ENCODE results near the gene SCAI.
A peak's percentile ranks its signal among the peaks of the same experiment; 100 is the strongest.

The SCAI gene

DNA sequence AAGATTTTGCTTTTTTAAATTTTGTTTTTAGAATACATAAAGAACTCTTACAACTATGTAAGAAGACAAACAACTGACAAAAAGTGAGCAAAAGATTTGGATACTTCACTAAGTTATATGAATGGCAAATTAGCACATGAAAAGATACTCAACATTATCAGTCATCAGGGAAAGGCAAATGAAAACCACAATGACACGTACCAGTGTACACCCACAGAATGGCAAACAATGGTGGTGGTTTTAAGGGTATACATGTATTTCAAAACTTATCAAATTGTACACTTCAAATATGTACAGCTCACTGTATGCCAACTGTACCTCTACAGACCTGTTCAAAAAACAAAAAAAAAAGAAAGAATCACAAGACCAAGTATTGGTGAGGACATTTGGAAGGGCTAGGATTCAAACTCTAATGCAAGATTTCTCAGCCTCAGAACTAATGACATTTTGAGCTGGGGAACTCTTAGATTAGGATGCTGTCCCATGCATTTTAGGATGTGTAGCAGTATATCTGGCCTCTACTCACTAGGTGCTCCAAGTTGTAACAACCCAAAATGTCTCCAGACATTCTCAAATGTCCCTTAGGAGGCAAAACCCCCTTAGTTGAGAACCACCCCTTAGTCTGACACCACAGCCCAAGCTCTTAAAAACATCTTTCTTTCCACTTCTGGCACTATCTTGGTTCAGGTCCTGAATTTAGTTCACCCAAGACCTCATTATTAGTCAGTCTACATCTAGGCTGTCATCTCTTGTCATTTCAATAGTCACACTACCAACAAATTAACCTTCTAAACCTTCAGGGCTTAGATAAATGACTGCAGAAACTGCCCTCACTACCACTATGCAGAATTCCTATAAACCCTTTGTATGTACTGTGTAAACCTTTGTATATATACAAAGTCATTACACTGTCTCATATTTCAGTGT lies 9.7 kb downstream of the SCAI start:
- ATAC-seq, result no peak
- TF ChIP-seq CSDC2 (CRISPR knock-in tag; IDR thresholded peaks at IDR 0.05) (no peak), TCF4 (CRISPR knock-in tag; IDR thresholded peaks at IDR 0.05; ENCODE audit: borderline replicate concordance) (no peak)

DNA sequence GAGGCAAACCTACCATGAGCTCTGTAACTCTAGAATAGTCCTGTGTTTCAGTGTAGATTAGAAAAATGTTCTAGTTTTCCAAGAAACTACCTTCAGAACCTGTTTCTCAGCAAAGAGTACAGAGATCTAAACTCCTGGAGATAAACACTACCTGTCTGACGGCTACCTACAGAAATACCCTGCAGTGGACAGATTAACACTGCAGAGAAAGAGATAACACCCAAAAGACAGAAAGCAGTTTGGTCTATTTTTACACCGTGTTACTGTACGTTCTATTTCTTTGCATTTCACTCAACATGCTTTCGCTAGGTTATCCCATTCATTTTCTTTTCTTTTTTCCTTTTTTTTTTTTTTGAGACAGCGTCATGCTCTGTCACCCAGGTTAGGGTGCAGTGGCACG lies 11.6 kb downstream of the SCAI start:
- no peak for ATAC-seq

DNA sequence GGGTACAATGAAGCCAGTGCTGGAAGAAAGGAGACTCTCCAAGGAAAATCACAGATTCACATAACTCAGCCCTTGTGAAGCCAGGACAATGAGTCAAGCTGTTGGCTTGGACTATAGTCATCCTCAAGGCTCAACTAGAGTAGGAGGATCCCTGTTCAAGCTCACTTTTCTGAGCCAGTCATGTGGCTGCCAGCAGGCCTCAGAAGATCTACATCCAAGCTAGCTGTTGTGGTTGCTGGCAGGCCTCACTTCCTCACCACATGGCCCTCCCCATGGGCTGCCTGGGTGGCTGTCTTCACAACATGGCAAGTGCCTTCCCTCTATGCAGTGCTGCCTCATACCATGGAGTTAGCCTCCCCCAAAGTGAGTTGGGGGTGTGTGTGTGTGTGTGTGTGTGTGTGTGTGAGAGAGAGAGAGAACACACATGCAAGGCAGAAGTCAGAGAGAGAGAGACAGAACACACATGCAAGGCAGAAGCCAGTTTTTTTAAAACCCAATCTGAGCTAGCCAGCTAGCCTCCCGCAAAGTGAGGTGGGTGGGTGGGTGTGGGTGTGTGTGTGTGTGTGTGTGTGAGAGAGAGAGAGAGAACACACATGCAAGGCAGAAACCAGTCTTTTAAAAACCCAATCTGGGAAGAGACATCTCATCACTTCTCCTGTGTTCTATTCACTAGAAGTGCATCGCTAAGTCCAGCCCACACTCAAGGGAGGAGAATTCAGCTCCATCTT lies 17.1 kb downstream of the SCAI start:
- peak; percentile 99 for ATAC-seq
- TF ChIP-seq ZFP3 (CRISPR knock-in tag; IDR thresholded peaks at IDR 0.05) (0 out of 2 replicates have a peak, but pooled peaks have one; percentile 16), ZNF8 (CRISPR knock-in tag; IDR thresholded peaks at IDR 0.05) (0 out of 2 replicates have a peak, but pooled peaks have one; percentile 10), ESRRG (CRISPR knock-in tag; IDR thresholded peaks at IDR 0.05) (no peak)

More for the DNA sequence above, 11.6 kb downstream of the SCAI start:
- no peak for TF ChIP-seq RARB (CRISPR knock-in tag; IDR thresholded peaks at IDR 0.05)
- no peak for TF ChIP-seq ARNTL (CRISPR knock-in tag; IDR thresholded peaks at IDR 0.05; ENCODE audit: borderline replicate concordance, low read depth)
- no peak for TF ChIP-seq PPARA (CRISPR knock-in tag; IDR thresholded peaks at IDR 0.05; ENCODE audit: borderline replicate concordance)
- no peak for TF ChIP-seq ESRRG (CRISPR knock-in tag; IDR thresholded peaks at IDR 0.05)
- no peak for TF ChIP-seq SNAI2 (CRISPR knock-in tag; IDR thresholded peaks at IDR 0.05)
- TF ChIP-seq, protein P1, sequence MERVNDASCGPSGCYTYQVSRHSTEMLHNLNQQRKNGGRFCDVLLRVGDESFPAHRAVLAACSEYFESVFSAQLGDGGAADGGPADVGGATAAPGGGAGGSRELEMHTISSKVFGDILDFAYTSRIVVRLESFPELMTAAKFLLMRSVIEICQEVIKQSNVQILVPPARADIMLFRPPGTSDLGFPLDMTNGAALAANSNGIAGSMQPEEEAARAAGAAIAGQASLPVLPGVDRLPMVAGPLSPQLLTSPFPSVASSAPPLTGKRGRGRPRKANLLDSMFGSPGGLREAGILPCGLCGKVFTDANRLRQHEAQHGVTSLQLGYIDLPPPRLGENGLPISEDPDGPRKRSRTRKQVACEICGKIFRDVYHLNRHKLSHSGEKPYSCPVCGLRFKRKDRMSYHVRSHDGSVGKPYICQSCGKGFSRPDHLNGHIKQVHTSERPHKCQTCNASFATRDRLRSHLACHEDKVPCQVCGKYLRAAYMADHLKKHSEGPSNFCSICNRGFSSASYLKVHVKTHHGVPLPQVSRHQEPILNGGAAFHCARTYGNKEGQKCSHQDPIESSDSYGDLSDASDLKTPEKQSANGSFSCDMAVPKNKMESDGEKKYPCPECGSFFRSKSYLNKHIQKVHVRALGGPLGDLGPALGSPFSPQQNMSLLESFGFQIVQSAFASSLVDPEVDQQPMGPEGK (CRISPR knock-in tag; IDR thresholded peaks at IDR 0.05; ENCODE audit: borderline replicate concordance), result no peak
- TF ChIP-seq GLIS3 (CRISPR knock-in tag; IDR thresholded peaks at IDR 0.05), result no peak
- TF ChIP-seq ZC3H10 (CRISPR knock-in tag; IDR thresholded peaks at IDR 0.05), result no peak
- no peak for TF ChIP-seq ISL1 (CRISPR knock-in tag; IDR thresholded peaks at IDR 0.05)
- TF ChIP-seq, protein P2, sequence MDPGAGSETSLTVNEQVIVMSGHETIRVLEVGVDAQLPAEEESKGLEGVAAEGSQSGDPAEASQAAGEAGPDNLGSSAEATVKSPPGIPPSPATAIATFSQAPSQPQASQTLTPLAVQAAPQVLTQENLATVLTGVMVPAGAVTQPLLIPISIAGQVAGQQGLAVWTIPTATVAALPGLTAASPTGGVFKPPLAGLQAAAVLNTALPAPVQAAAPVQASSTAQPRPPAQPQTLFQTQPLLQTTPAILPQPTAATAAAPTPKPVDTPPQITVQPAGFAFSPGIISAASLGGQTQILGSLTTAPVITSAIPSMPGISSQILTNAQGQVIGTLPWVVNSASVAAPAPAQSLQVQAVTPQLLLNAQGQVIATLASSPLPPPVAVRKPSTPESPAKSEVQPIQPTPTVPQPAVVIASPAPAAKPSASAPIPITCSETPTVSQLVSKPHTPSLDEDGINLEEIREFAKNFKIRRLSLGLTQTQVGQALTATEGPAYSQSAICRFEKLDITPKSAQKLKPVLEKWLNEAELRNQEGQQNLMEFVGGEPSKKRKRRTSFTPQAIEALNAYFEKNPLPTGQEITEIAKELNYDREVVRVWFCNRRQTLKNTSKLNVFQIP (CRISPR knock-in tag; IDR thresholded peaks at IDR 0.05; ENCODE audit: borderline replicate concordance, low read depth), result no peak
- no peak for TF ChIP-seq ZFP3 (CRISPR knock-in tag; IDR thresholded peaks at IDR 0.05)
- TF ChIP-seq TCF4 (CRISPR knock-in tag; IDR thresholded peaks at IDR 0.05; ENCODE audit: borderline replicate concordance), result no peak
- TF ChIP-seq, protein P3, sequence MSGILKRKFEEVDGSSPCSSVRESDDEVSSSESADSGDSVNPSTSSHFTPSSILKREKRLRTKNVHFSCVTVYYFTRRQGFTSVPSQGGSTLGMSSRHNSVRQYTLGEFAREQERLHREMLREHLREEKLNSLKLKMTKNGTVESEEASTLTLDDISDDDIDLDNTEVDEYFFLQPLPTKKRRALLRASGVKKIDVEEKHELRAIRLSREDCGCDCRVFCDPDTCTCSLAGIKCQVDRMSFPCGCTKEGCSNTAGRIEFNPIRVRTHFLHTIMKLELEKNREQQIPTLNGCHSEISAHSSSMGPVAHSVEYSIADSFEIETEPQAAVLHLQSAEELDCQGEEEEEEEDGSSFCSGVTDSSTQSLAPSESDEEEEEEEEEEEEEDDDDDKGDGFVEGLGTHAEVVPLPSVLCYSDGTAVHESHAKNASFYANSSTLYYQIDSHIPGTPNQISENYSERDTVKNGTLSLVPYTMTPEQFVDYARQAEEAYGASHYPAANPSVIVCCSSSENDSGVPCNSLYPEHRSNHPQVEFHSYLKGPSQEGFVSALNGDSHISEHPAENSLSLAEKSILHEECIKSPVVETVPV (CRISPR knock-in tag; IDR thresholded peaks at IDR 0.05), result no peak
- TF ChIP-seq ZNF8 (CRISPR knock-in tag; IDR thresholded peaks at IDR 0.05), result no peak
- TF ChIP-seq ZNF565 (CRISPR knock-in tag; conservative IDR thresholded peaks at IDR 0.05; ENCODE audit: low read depth), result no peak
- TF ChIP-seq, protein P4, sequence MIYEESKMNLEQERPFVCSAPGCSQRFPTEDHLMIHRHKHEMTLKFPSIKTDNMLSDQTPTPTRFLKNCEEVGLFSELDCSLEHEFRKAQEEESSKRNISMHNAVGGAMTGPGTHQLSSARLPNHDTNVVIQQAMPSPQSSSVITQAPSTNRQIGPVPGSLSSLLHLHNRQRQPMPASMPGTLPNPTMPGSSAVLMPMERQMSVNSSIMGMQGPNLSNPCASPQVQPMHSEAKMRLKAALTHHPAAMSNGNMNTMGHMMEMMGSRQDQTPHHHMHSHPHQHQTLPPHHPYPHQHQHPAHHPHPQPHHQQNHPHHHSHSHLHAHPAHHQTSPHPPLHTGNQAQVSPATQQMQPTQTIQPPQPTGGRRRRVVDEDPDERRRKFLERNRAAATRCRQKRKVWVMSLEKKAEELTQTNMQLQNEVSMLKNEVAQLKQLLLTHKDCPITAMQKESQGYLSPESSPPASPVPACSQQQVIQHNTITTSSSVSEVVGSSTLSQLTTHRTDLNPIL (CRISPR knock-in tag; IDR thresholded peaks at IDR 0.05; ENCODE audit: low read depth), result no peak
- TF ChIP-seq CSDC2 (CRISPR knock-in tag; IDR thresholded peaks at IDR 0.05), result no peak
- no peak for TF ChIP-seq BACH2 (CRISPR knock-in tag; IDR thresholded peaks at IDR 0.05; ENCODE audit: borderline replicate concordance)
- no peak for TF ChIP-seq OSR1 (CRISPR knock-in tag; IDR thresholded peaks at IDR 0.05)
- TF ChIP-seq ZFP30 (CRISPR knock-in tag; IDR thresholded peaks at IDR 0.05), result no peak

DNA sequence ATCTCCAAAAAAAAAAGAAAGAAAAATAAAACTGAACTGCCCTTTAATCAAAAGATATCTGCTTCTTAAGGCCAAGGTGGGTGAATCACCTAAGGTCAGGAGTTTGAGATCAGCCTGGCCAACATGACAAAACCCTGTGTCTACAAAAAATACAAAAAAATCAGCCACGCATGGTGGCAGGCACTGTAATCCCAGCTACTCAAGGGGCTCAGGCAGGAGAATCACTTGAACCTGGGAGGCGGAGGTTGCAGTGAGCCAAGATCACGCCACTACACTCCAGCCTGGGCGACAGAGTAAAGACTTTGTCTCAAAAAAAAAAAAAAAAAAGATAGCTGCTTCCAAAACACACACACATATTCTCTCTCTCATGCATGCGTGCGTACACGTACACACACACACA lies 17.8 kb downstream of the SCAI start:
- peak; percentile 9; the same call in 1 of the 3 replicates for ATAC-seq
- TF ChIP-seq, protein P3 (CRISPR knock-in tag; IDR thresholded peaks at IDR 0.05), result no peak
- no peak for TF ChIP-seq SNAI2 (CRISPR knock-in tag; IDR thresholded peaks at IDR 0.05)

Measured in SK-N-SH treated with all-trans-retinoic acid at 6 μM for 48 hours (cell line).